GM12864 (cell line): ENCODE results near the gene MAP3K10.

Experiments
- DNase-seq: peaks from one replicate; pipeline ENCODE4 v3.0.0-alpha.2; 2011; ENCODE audit warnings: low read depth
- H3K4me3 ChIP-seq: 2 replicates; pipeline ENCODE4 v1.5.1; 2011; ENCODE audit warnings: mild to moderate bottlenecking, low read depth, low read length, control low read depth
- TF ChIP-seq, protein P1 (sequence below): IDR thresholded peaks from 2 replicates; pipeline ENCODE4 v1.5.1; 2011; ENCODE audit warnings: low read depth, mild to moderate bottlenecking, moderate library complexity, low read length, control low read depth, inconsistent platforms; ENCODE audit errors: missing control alignments

MAP3K10 gene

GRCh38 chr19:40231057-40231456 is 39.8 kb downstream of the MAP3K10 start:
- DNase-seq, result no peak
- H3K4me3 ChIP-seq, result no peak overlapping the region
- TF ChIP-seq, protein P1, sequence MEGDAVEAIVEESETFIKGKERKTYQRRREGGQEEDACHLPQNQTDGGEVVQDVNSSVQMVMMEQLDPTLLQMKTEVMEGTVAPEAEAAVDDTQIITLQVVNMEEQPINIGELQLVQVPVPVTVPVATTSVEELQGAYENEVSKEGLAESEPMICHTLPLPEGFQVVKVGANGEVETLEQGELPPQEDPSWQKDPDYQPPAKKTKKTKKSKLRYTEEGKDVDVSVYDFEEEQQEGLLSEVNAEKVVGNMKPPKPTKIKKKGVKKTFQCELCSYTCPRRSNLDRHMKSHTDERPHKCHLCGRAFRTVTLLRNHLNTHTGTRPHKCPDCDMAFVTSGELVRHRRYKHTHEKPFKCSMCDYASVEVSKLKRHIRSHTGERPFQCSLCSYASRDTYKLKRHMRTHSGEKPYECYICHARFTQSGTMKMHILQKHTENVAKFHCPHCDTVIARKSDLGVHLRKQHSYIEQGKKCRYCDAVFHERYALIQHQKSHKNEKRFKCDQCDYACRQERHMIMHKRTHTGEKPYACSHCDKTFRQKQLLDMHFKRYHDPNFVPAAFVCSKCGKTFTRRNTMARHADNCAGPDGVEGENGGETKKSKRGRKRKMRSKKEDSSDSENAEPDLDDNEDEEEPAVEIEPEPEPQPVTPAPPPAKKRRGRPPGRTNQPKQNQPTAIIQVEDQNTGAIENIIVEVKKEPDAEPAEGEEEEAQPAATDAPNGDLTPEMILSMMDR, result no peak

DNA sequence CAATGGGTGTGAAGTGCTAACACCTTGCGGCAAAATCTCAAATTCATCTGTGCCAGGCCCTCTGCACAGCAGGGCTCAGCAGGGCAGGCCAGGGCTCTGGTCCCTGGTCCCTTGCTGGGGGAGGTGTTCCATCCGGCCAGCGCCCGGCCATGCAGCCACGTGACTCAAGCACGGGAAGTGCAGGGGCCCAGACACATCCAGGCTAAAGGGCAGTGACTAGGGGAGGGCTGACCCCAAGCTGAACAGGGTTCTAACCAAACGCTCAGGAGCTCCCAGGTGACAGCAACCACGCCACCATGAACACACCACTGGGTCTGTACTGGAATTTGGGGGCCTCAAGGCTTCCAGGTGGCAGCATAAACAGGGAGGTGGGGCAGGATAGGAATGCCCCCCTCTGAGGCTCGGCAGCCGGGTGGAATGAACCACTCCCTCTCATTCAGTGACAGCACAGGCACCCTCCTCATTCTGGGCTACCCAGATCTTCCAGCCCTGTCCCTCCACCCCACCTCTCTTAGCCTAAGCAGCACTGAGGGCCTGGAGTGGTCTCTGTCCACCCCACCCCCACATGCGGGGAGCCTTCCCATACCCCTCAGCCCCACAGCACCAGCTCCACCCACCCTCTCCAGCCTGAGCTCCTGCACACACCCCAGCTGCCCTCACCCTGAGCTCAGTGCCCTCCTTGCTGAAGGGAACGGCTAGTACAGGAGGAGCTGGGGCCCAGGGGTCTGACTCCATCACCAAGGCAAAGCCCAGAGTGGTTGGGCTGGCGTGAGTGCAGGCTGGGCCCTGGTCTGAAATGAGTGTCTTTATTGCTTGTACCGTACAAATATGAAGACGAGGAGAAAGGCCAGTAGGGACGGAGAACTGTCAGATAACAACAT is 40.6 kb downstream of the MAP3K10 start:
- TF ChIP-seq, protein P1, result no peak
- no peak for DNase-seq
- H3K4me3 ChIP-seq, result no peak overlapping the region

DNA sequence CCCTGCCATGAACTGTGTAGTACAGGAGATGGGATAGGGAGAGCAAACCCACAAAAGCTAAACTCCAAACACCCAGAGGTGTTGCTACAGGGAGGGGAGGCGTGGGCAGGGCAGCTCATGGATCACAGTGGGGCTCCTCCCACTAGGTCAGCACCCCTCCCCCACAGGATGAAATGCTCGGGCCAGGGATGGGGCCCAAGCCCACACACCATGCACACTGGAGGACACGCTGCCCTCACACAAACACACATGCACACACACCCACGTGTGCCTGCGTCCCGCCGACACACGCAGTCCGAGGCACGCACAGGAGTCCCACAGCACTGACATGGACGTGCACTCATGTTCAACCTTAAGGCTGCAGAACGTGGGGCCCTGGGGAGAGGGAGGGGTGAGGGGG is 41.3 kb downstream of the MAP3K10 start:
- no peak overlapping the region for H3K4me3 ChIP-seq
- TF ChIP-seq, protein P1, result no peak
- DNase-seq, result no peak

- TF ChIP-seq, protein P1, result no peak
Measured at GRCh38 chr19:40232949-40233810, 42.0 kb downstream of the MAP3K10 start.

GRCh38 chr19:40233811-40234389 is 42.7 kb downstream of the MAP3K10 start:
- no peak for DNase-seq
- no peak overlapping the region for H3K4me3 ChIP-seq
- TF ChIP-seq, protein P1, result no peak

More at GRCh38 chr19:40232949-40233810, 42.0 kb downstream of the MAP3K10 start:
- DNase-seq, result no peak
- H3K4me3 ChIP-seq, result no peak overlapping the region

GRCh38 chr19:40234429-40235237 is 43.4 kb downstream of the MAP3K10 start:
- TF ChIP-seq, protein P1, result no peak
- H3K4me3 ChIP-seq, result no peak overlapping the region
- DNase-seq, result no peak
